Motor neuron (in vitro differentiated cells): ENCODE results near the gene RNF214. TPM values are rescaled to one million over a fixed set of nuclear protein-coding genes. Genes with fewer than 3 reads are reported as not detected.
A peak's percentile ranks its signal among the peaks of the same experiment; 100 is the strongest.
"Not testable (repeated sequence)": the region's sequence is repeated elsewhere in the genome, so short reads cannot be mapped to it uniquely, and the experiment has no call there.

Experiments
- ATAC-seq, 8 experiments: fragments of 200-7000 bp; cut with Tn5 transposase; replicated peaks in 6 of 8; 2 replicates each; pipeline ENCODE4 v1.8.0; 2021; ENCODE audit warnings: mild to moderate bottlenecking in 8 of 8, moderate library complexity in 8 of 8
- H3K27ac ChIP-seq, 2 donors: fragments of 250-450 bp; sonication (Bioruptor Pico); 2 replicates each; pipeline ENCODE4 v1.9.0; 2021; ENCODE audit warnings: antibody characterized with exemption in 2 of 2, mild to moderate bottlenecking in 2 of 2, moderate library complexity in 1 of 2
- H3K4me1 ChIP-seq, 2 donors: fragments of 250-450 bp; sonication (Bioruptor Pico); replicated peaks in 1 of 2; 2 replicates each; pipeline ENCODE4 v1.6.1; 2021; ENCODE audit warnings: antibody characterized with exemption in 2 of 2, mild to moderate bottlenecking in 2 of 2, moderate library complexity in 1 of 2
- H3K4me3 ChIP-seq, 5 donors: fragments of 250-450 bp; sonication (Bioruptor Pico); 2 replicates each; pipeline ENCODE4 v1.9.0; 2021; ENCODE audit warnings: antibody characterized with exemption in 5 of 5, mild to moderate bottlenecking in 5 of 5, moderate library complexity in 4 of 5
- WGBS, 10 experiments: fragments of 450-650 bp; shearing (Covaris generic); methylation state at CpG; one replicate each; pipeline ENCODE4 v1.0.0; 2022; 5-methylcytosine and 5-hydroxymethylcytosine counted together
- in situ Hi-C, 9 experiments: fragments of 400-800 bp; cut with MboI; loops; one replicate each; pipeline ENCODE4 v1.15.0; 2021; ENCODE audit warnings: low sequenced_read_pairs in 9 of 9, low pct_unique_long_range_greater_than_20kb in 2 of 9; ENCODE audit not compliant: unreplicated experiment in 9 of 9
- total RNA-seq, 8 experiments: library from RNA; unstranded; fragments of 300-600 nt; gene quantifications; 2 replicates each; pipeline versions ENCODE4 v1.2.3 to v1.2.4, GENCODE V29; 2022

RNF214 gene
- total RNA-seq, 8 experiments from 2014 or later: 10.2 to 33.0 (median 21.2) TPM

- 40 to 100% (median 68%) methylated on average over 1 to 4 of the region's 12 CpGs; no CpG with 5 or more reads in 7 of the 10 experiments for WGBS, 10 experiments
- no peak for ATAC-seq
- H3K4me1 ChIP-seq: peaks cover 3 to 4% of the 10 kb centered on the region in 2 donors
- in situ Hi-C loops: no loop called here
- no peak overlapping the region for H3K4me3 ChIP-seq
- no peak overlapping the region for H3K27ac ChIP-seq
Measured at GRCh38 chr11:117200813-117201657, 31.4 kb upstream of the RNF214 start.

- Histone ChIP-seq H3K4me1 (peaks cover 3 to 4% of the 10 kb centered on the region in 2 donors), H3K27ac (no peak overlapping the region)
Measured at GRCh38 chr11:117201658-117202305, 30.7 kb upstream of the RNF214 start.

GRCh38 chr11:117202386-117203068 lies 29.9 kb upstream of the RNF214 start:
- ATAC-seq: no peak
- Histone ChIP-seq H3K4me1 (peaks cover 3 to 4% of the 10 kb centered on the region in 2 donors), H3K4me3 (no peak overlapping the region), H3K27ac (no peak overlapping the region)
- WGBS, 10 experiments: 60 to 100% (median 88%) methylated on average over 1 to 4 of the region's 7 CpGs; no CpG with 5 or more reads in 4 of the 10 experiments
- in situ Hi-C loops: no loop called here

More at GRCh38 chr11:117201658-117202305, 30.7 kb upstream of the RNF214 start:
- WGBS, 10 experiments: 0 to 100% (median 90%) methylated on average over 1 to 3 of the region's 14 CpGs; no CpG with 5 or more reads in 5 of the 10 experiments
- H3K4me3 ChIP-seq: no peak overlapping the region
- in situ Hi-C loops: no loop called here
- no peak for ATAC-seq

GRCh38 chr11:117203069-117203407 lies 29.4 kb upstream of the RNF214 start:
- WGBS, 10 experiments: 95 to 100% (median 100%) methylated on average over 1 to 5 of the region's 10 CpGs; no CpG with 5 or more reads in 4 of the 10 experiments
- no peak overlapping the region for H3K4me3 ChIP-seq
- peaks cover 3 to 4% of the 10 kb centered on the region in 2 donors for H3K4me1 ChIP-seq
- H3K27ac ChIP-seq: no peak overlapping the region
- no peak for ATAC-seq
- in situ Hi-C loops: no loop called here

- Histone ChIP-seq H3K27ac (no peak overlapping the region), H3K4me3 (no peak overlapping the region), H3K4me1 (no peaks in the 10 kb centered on the region)
- in situ Hi-C loops: no loop called here
- 70 to 100% (median 83%) methylated on average over 1 to 5 of the region's 17 CpGs; no CpG with 5 or more reads in 1 of the 10 experiments for WGBS, 10 experiments
- ATAC-seq: no peak
Measured at GRCh38 chr11:117204283-117205080, 28.0 kb upstream of the RNF214 start.

- Histone ChIP-seq H3K27ac (no peak overlapping the region), H3K4me3 (no peak overlapping the region), H3K4me1 (no peaks in the 10 kb centered on the region)
- in situ Hi-C loops: no loop called here
- 79 to 100% (median 91%) methylated on average over 1 to 3 of the region's 11 CpGs; no CpG with 5 or more reads in 2 of the 10 experiments for WGBS, 10 experiments
- ATAC-seq: no peak
Measured at GRCh38 chr11:117205211-117205818, 27.2 kb upstream of the RNF214 start.

- in situ Hi-C loops: not testable (repeated sequence)
- no CpG with 5 or more reads among the region's 8 CpGs for WGBS, 10 experiments
Measured at GRCh38 chr11:117206111-117206510, 26.4 kb upstream of the RNF214 start.

GRCh38 chr11:117206859-117207258 lies 25.6 kb upstream of the RNF214 start:
- H3K4me3 ChIP-seq, H3K4me1 ChIP-seq, H3K27ac ChIP-seq, in situ Hi-C loops: not testable (repeated sequence)
- ATAC-seq: peak in 5 of 8 experiments; percentile 51 to 65 (median 52)
- no CpG with 5 or more reads among the region's 11 CpGs for WGBS, 10 experiments

More at GRCh38 chr11:117206111-117206510, 26.4 kb upstream of the RNF214 start:
- H3K27ac ChIP-seq, ATAC-seq, H3K4me1 ChIP-seq, H3K4me3 ChIP-seq: not testable (repeated sequence)

GRCh38 chr11:117207481-117207880 lies 25.0 kb upstream of the RNF214 start:
- WGBS, 10 experiments: 90% methylated on average over 2 of the region's 5 CpGs; no CpG with 5 or more reads in 9 of the 10 experiments
- H3K27ac ChIP-seq, ATAC-seq, H3K4me3 ChIP-seq, in situ Hi-C loops, H3K4me1 ChIP-seq: not testable (repeated sequence)

- ATAC-seq, in situ Hi-C loops, H3K4me1 ChIP-seq, H3K4me3 ChIP-seq, H3K27ac ChIP-seq: not testable (repeated sequence)
- no CpG with 5 or more reads among the region's 13 CpGs for WGBS, 10 experiments
Measured at GRCh38 chr11:117208710-117209109, 23.8 kb upstream of the RNF214 start.

GRCh38 chr11:117209351-117210125 lies 22.9 kb upstream of the RNF214 start:
- H3K27ac ChIP-seq, H3K4me3 ChIP-seq, H3K4me1 ChIP-seq, in situ Hi-C loops: not testable (repeated sequence)
- WGBS, 10 experiments: 66 to 100% (median 89%) methylated on average over 1 to 7 of the region's 8 CpGs
- ATAC-seq: peak in 3 of 8 experiments; percentile 68 to 83 (median 79)
